Measurements from ENCODE around the gene CDH5.

DNA sequence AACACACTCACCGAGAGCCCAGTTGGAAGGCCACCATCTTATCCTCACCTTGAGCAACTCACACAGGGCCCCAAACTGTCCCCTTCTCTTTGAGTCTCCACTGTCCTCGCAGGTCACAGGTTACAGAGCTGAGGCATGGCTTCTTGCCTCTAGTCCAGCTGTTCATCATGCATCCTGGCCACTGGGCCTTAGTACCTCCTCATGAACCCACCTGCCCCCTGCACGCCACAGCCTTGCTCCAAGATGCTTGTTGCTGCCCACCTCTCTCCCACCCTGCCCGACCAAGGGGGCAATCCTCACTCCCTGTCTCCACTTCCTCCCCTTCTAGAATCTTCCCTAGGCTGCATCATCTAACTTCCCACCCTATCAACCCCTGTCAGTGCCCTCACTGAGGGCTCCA, 17.1 kb downstream of the CDH5 start:
- TF ChIP-seq, protein P1, sequence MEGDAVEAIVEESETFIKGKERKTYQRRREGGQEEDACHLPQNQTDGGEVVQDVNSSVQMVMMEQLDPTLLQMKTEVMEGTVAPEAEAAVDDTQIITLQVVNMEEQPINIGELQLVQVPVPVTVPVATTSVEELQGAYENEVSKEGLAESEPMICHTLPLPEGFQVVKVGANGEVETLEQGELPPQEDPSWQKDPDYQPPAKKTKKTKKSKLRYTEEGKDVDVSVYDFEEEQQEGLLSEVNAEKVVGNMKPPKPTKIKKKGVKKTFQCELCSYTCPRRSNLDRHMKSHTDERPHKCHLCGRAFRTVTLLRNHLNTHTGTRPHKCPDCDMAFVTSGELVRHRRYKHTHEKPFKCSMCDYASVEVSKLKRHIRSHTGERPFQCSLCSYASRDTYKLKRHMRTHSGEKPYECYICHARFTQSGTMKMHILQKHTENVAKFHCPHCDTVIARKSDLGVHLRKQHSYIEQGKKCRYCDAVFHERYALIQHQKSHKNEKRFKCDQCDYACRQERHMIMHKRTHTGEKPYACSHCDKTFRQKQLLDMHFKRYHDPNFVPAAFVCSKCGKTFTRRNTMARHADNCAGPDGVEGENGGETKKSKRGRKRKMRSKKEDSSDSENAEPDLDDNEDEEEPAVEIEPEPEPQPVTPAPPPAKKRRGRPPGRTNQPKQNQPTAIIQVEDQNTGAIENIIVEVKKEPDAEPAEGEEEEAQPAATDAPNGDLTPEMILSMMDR (IDR thresholded peaks at IDR 0.05; ENCODE audit: low read depth, low read length), result no peak
- TF ChIP-seq POLR2A (IDR thresholded peaks at IDR 0.05; ENCODE audit: extremely low read depth, insufficient read length), result no peak
